ENCODE data around the gene PTPRM. TPM values are rescaled to one million over a fixed set of nuclear protein-coding genes. Genes with fewer than 3 reads are reported as not detected.

Gene PTPRM
- total and polyA plus RNA-seq, 2 of the 8 experiments (the other 6 are each of a cell fraction or from before 2014, with no cell fraction given): 4.1 to 7.0 TPM

- TF ChIP-seq HDAC2 (IDR thresholded peaks at IDR 0.05; ENCODE audit: borderline replicate concordance in 1 of 2, low read depth in 2 of 2, low read length in 2 of 2) (no peak), BRCA1 (IDR thresholded peaks at IDR 0.05; ENCODE audit: low read depth, low read length) (no peak), CHD1 (IDR thresholded peaks at IDR 0.05; ENCODE audit: low read depth, low read length) (no peak), CBX5 (IDR thresholded peaks at IDR 0.05; ENCODE audit: low read depth, low read length) (no peak), HDAC6 (IDR thresholded peaks at IDR 0.05; ENCODE audit: low read depth, low read length) (no peak), MAFK (IDR thresholded peaks at IDR 0.05; ENCODE audit: low read depth, low read length) (no peak)
Measured at GRCh38 chr18:7886436-7886835, 319.3 kb downstream of the PTPRM start (continued).
